Body of pancreas (tissue), 4 donors: Measurements from ENCODE around the gene EPHA10. TPM values are rescaled to one million over a fixed set of nuclear protein-coding genes. Genes with fewer than 3 reads are reported as not detected.

Source experiments
- ATAC-seq: fragments of 150-250 bp; one replicate; pipeline ENCODE4 v1.9.1; 2016
- DNase-seq, 4 donors: peaks; one replicate each; pipeline ENCODE4 v3.0.0-alpha.2; 2019
- H3K27ac ChIP-seq, 4 donors: fragments of 200-600 bp; sonication (generic); 1 replicate in 3 of 4; 2 replicates in 1 of 4; pipeline versions ENCODE4 v1.5.1 to v1.6.1; 2016 to 2019; ENCODE audit warnings: mild to moderate bottlenecking in 1 of 4, mixed read lengths in 1 of 4, moderate library complexity in 1 of 4
- H3K27me3 ChIP-seq, 2 donors: fragments of 200-600 bp; sonication (generic); one replicate each; pipeline ENCODE4 v1.6.0; 2016; ENCODE audit warnings: mild to moderate bottlenecking in 1 of 2
- H3K36me3 ChIP-seq, 2 donors: fragments of 200-600 bp; sonication (generic); replicated peaks in 1 of 2; 2 replicates each; pipeline ENCODE4 v1.5.1; 2016; ENCODE audit warnings: low read depth in 2 of 2; ENCODE audit not compliant: insufficient read depth in 1 of 2
- H3K4me1 ChIP-seq: fragments of 200-600 bp; sonication (generic); one replicate; pipeline ENCODE4 v1.6.0; 2016
- H3K4me3 ChIP-seq, 2 donors: fragments of 200-600 bp; sonication (generic); 1 replicate in 1 of 2; 2 replicates in 1 of 2; pipeline ENCODE4 v1.5.1; 2016 to 2019
- H3K9me3 ChIP-seq, 3 donors: fragments of 200-600 bp; sonication (generic); 1 replicate in 2 of 3; 2 replicates in 1 of 3; pipeline ENCODE4 v1.5.1; 2016
- CTCF ChIP-seq, 7 experiments: fragments of 450-650 bp in 4 of 7; fragments of 200-600 bp in 3 of 7; sonication (generic) in 3 of 7; IDR thresholded peaks; one replicate each; pipeline ENCODE4 v1.5.1; 2016 to 2019; ENCODE audit warnings: antibody characterized with exemption in 7 of 7
- POLR2A ChIP-seq, 3 donors: fragments of 450-650 bp; IDR thresholded peaks; one replicate each; pipeline ENCODE4 v1.6.1; 2016; ENCODE audit warnings: antibody characterized with exemption in 3 of 3, mild to moderate bottlenecking in 2 of 3
- WGBS, 2 donors: methylation state at CpG; one replicate each; pipeline ENCODE4 v1.1.5; 2017; 5-methylcytosine and 5-hydroxymethylcytosine counted together
- intact Hi-C: fragments of 100-400 bp; cut with DNase I; formaldehyde crosslinking; loops from one replicate; pipeline ENCODE4 v1.15.1; 2023
- total RNA-seq, 2 donors: library from RNA; depleted of rRNA; stranded (reverse); fragments of >200 nt; gene quantifications; one replicate each; pipeline ENCODE4 v1.1.0, GENCODE V29; 2016

EPHA10 gene
- total RNA-seq, 2 donors from 2014 or later, result 1.6 to 2.0 TPM

- H3K4me1 ChIP-seq, result peaks cover 2% of the 10 kb centered on the region
- ATAC-seq (no peak), DNase-seq (no peak)
- no peaks in the 10 kb centered on the region for H3K9me3 ChIP-seq
- TF ChIP-seq POLR2A (IDR thresholded peaks at IDR 0.05) (no peak), CTCF (IDR thresholded peaks at IDR 0.05) (no peak)
- H3K4me3 ChIP-seq, result no peak overlapping the region
- intact Hi-C loops, result loop anchor here (10.0 kb wide), 2 partner anchors 97 to 157 kb away; partner anchors contain the start of genes MANEAL and MTF1
- WGBS, 2 donors, result 65 to 76% methylated on average over 2 of the region's 2 CpGs
- H3K27me3 ChIP-seq, result no peaks in the 10 kb centered on the region
- H3K27ac ChIP-seq, result no peak overlapping the region
- H3K36me3 ChIP-seq, result no peaks in the 10 kb centered on the region
Measured at GRCh38 chr1:37697737-37698136, 67.2 kb downstream of the EPHA10 start.

GRCh38 chr1:37697090-37697489 is 67.8 kb downstream of the EPHA10 start:
- WGBS, 2 donors, result 67 to 73% methylated on average over 2 of the region's 2 CpGs
- Histone ChIP-seq H3K27ac (no peak overlapping the region), H3K9me3 (no peaks in the 10 kb centered on the region), H3K27me3 (no peaks in the 10 kb centered on the region), H3K4me1 (peaks cover 4% of the 10 kb centered on the region), H3K4me3 (no peak overlapping the region), H3K36me3 (no peaks in the 10 kb centered on the region)
- DNase-seq, result no peak
- no peak for TF ChIP-seq POLR2A (IDR thresholded peaks at IDR 0.05)
- TF ChIP-seq CTCF (IDR thresholded peaks at IDR 0.05), result no peak
- no peak for ATAC-seq
- intact Hi-C loops, result loop anchor here (10.0 kb wide), 2 partner anchors 98 to 158 kb away; partner anchors contain the start of genes MANEAL and MTF1

GRCh38 chr1:37692834-37693175 is 72.1 kb downstream of the EPHA10 start:
- ATAC-seq, result no peak
- Histone ChIP-seq H3K9me3 (no peaks in the 10 kb centered on the region), H3K4me3 (peak overlapping the region; percentile 14 to 71), H3K4me1 (peaks cover 35% of the 10 kb centered on the region), H3K36me3 (no peaks in the 10 kb centered on the region), H3K27ac (peak overlapping the region in 2 of 4 donors; percentile 31 to 82), H3K27me3 (no peaks in the 10 kb centered on the region)
- no peak for TF ChIP-seq POLR2A (IDR thresholded peaks at IDR 0.05)
- no peak for TF ChIP-seq CTCF (IDR thresholded peaks at IDR 0.05)
- 1 to 3% methylated on average over 9 to 16 of the region's 16 CpGs for WGBS, 2 donors
- intact Hi-C loops, result loop anchor here (10.0 kb wide), 2 partner anchors 102 to 162 kb away; partner anchors contain the start of genes MANEAL and MTF1
- DNase-seq, result peak in 2 of 4 donors; percentile 10 to 20

- WGBS, 2 donors, result 0% methylated on average over 20 to 54 of the region's 54 CpGs
- no peaks in the 10 kb centered on the region for H3K27me3 ChIP-seq
- H3K36me3 ChIP-seq, result no peaks in the 10 kb centered on the region
- H3K27ac ChIP-seq, result peak within 1 kb of the TSS; percentile 75 to 90 (median 85)
- intact Hi-C loops, result loop anchor here (10.0 kb wide), 2 partner anchors 103 to 163 kb away; partner anchors contain the start of genes MANEAL and MTF1
- TF ChIP-seq POLR2A (IDR thresholded peaks at IDR 0.05), result peak; percentile 34 to 58 (median 54)
- TF ChIP-seq CTCF (IDR thresholded peaks at IDR 0.05), result peak; percentile 45 to 80 (median 61)
- H3K4me3 ChIP-seq, result peak within 1 kb of the TSS; percentile 50 to 74
- DNase-seq (peak; percentile 97 to 98 (median 98)), ATAC-seq (peak; percentile 91)
- peaks cover 35% of the 10 kb centered on the region for H3K4me1 ChIP-seq
- H3K9me3 ChIP-seq, result no peaks in the 10 kb centered on the region
Measured at GRCh38 chr1:37692078-37692833, 72.7 kb downstream of the EPHA10 start, which contains the start of gene CDCA8. Gene CDCA8, plus strand, starts transcription at chr1:37692516. Its CDS starts 175 bp downstream, at chr1:37692691.
